HG02981 (cell line): ENCODE measurements around the gene PTBP1.
"Not testable (repeated sequence)": the region's sequence is repeated elsewhere in the genome, so short reads cannot be mapped to it uniquely, and the experiment has no call there.

Experiments used
- ATAC-seq: cut with Tn5 transposase; IDR thresholded peaks from one replicate; pipeline ENCODE4 v1.9.1; 2021; ENCODE audit warnings: mild to moderate bottlenecking, moderate library complexity; ENCODE audit not compliant: unreplicated experiment

Gene PTBP1

DNA sequence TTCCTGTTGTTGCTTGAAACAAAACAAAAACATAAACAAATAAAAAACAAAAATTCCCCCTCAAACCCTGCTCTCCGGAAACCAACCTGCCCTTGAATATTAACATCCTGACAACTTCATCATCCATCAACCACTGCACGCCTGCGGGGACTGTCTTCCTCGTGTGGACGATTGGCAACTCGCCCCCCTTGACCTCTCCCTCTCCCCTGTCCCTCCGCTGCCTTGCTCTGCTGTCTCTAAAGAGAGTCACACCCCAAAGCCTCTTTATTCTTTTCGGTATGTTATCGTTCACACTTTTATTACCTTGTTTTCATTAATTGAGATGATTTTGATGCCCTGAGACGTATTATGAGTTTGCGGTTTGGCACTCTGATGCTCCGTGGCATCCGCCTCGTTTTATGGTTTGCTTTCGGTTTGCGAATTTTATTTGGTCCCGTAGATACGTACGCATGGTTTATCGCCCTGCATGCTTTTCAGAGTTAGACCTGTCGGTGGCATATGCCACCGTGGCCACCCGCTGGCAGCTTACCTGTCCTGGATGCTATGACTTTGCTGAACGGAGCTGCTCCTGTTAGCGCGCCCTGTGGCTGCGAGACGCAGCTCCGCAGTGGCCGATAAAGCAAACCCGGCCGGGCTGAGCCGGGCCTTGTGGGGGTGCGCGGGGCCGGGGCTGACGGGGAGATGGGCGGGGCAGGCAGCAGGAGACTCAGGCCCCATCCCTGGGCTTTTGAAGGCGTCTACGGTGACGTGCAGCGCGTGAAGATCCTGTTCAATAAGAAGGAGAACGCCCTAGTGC is 10.6 kb downstream of the PTBP1 start:
- no peak for ATAC-seq

DNA sequence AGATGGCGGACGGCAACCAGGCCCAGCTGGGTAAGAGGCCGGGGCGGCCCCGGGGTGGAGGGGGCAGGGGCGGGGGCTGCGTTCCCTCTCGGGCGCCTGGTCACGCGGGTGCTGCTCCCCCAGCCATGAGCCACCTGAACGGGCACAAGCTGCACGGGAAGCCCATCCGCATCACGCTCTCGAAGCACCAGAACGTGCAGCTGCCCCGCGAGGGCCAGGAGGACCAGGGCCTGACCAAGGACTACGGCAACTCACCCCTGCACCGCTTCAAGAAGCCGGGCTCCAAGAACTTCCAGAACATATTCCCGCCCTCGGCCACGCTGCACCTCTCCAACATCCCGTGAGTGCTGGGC is 11.1 kb downstream of the PTBP1 start:
- no peak for ATAC-seq

DNA sequence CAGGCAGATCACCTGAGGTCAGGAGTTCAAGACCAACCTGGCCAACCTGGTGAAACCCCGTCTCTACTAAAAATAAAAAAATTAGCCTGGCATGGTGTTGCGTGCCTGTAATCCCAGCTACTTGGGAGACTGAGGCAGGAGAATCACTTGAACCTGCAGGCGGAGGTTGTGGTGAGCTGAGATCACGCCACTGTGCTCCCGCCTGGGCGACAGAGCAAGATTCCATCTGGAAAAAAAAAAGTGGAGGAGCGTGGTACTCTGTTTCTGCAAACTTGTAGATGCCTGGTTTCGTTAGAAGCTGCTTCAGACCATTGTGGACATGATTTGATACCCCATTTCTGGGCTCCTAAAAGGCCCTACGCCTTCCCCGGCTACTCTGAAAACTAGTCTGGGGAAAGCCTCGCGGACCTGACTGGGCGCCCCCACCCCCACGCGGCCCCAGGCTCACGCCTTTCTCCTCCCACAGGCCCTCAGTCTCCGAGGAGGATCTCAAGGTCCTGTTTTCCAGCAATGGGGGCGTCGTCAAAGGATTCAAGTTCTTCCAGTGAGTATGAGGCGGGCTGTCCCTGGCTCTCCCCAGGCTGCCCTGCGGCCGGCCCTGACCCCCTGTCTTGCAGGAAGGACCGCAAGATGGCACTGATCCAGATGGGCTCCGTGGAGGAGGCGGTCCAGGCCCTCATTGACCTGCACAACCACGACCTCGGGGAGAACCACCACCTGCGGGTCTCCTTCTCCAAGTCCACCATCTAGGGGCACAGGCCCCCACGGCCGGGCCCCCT is 13.0 kb downstream of the PTBP1 start:
- no peak for ATAC-seq

DNA sequence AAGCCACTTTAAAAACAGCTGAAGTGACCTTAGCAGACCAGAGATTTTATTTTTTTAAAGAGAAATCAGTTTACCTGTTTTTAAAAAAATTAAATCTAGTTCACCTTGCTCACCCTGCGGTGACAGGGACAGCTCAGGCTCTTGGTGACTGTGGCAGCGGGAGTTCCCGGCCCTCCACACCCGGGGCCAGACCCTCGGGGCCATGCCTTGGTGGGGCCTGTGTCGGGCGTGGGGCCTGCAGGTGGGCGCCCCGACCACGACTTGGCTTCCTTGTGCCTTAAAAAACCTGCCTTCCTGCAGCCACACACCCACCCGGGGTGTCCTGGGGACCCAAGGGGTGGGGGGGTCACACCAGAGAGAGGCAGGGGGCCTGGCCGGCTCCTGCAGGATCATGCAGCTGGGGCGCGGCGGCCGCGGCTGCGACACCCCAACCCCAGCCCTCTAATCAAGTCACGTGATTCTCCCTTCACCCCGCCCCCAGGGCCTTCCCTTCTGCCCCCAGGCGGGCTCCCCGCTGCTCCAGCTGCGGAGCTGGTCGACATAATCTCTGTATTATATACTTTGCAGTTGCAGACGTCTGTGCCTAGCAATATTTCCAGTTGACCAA is 13.7 kb downstream of the PTBP1 start:
- ATAC-seq = no peak

DNA sequence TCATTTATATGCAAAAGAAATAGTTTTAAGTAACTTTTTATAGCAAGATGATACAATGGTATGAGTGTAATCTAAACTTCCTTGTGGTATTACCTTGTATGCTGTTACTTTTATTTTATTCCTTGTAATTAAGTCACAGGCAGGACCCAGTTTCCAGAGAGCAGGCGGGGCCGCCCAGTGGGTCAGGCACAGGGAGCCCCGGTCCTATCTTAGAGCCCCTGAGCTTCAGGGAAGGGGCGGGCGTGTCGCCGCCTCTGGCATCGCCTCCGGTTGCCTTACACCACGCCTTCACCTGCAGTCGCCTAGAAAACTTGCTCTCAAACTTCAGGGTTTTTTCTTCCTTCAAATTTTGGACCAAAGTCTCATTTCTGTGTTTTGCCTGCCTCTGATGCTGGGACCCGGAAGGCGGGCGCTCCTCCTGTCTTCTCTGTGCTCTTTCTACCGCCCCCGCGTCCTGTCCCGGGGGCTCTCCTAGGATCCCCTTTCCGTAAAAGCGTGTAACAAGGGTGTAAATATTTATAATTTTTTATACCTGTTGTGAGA is 14.3 kb downstream of the PTBP1 start:
- ATAC-seq = no peak

DNA sequence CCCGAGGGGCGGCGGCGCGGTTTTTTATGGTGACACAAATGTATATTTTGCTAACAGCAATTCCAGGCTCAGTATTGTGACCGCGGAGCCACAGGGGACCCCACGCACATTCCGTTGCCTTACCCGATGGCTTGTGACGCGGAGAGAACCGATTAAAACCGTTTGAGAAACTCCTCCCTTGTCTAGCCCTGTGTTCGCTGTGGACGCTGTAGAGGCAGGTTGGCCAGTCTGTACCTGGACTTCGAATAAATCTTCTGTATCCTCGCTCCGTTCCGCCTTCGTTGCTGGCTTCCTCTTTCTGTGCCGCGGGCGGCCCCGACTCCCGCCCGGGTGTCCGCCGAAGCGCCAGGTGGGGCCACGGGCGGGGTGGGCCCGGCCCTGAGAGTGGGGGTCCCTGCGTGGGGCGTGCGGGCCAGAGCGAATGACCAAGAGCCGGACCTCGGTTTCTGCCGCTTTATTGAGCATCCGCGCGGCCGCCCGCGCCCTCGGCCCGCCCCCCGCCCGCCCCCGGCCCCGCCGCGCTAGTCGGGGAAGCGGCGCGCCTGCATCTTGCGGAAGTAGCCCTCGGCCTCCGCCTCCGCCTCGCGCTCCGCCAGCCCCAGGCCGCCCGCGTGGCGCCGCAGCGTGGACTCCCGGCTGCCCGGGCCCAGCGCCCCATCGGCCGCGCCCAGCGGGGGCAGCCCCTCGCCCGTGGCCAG is 14.9 kb downstream of the PTBP1 start:
- no peak for ATAC-seq

DNA sequence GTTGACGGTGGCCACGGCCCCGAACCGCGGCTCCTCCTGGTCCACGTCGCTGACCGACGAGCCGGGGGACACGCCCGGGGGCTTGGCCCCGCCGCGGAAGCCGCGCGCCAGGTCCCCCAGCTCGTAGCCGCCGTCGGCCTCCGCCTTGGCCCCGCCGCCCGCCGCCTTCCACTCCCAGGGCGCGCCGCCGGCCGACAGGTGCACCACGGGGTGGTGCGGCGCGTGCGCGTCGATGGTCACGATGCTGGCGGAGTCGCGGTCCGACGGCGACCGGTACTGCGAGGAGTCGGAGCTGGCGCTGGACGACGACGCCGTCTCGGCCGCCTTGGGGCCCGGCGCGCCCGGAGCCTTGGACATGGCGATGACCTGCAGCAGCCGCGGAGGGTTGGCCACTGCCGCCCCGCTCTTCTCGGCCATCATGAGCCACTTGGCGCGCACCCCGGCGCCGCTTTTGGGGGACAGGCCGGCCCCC is 15.5 kb downstream of the PTBP1 start:
- ATAC-seq = no peak

DNA sequence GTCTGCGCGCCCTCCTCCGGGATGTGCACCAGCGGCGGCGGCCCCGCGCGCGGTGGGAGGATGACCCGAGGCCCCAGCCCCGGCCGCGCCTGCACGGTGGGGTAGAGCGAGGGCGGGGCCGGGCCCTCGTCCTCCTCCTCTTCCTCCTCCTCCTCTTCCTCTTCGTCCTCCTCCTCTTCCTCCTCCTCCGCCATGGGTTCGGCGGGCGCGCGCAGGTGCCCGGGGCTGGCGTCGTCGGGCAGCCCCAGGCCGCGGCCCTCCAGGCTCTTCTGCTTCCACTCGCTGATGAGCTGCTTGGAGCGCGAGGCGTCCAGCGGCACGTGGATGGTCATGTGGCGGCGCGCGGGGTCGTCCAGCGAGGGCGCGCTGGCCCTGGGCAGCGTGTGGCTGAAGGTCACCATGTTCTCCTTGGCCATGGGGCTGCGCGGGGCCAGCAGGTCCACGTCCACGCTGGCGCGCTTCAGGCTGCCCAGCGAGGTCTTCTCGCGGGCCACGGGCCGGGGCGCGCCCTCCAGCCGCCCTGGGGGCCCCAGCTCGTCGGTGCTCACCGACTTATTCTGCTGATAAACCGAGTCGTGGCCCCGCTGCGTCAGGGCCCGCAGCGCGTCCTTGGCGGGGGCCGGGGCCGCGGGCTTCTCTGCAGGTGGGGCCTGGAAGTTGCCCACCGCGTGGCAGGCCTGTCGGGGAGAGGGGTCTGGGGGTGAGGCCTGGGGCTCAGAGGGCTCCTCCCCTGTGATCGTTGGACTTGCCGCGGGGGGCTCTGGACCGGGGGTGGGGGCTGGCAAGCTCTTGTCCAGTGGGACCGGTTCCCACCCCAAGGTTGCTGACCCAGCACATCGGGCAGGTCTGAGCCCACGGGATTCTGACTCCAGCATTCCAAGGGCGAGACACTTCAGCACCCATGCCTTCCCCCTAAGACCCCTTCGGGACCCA is 16.2 kb downstream of the PTBP1 start:
- no peak for ATAC-seq

DNA sequence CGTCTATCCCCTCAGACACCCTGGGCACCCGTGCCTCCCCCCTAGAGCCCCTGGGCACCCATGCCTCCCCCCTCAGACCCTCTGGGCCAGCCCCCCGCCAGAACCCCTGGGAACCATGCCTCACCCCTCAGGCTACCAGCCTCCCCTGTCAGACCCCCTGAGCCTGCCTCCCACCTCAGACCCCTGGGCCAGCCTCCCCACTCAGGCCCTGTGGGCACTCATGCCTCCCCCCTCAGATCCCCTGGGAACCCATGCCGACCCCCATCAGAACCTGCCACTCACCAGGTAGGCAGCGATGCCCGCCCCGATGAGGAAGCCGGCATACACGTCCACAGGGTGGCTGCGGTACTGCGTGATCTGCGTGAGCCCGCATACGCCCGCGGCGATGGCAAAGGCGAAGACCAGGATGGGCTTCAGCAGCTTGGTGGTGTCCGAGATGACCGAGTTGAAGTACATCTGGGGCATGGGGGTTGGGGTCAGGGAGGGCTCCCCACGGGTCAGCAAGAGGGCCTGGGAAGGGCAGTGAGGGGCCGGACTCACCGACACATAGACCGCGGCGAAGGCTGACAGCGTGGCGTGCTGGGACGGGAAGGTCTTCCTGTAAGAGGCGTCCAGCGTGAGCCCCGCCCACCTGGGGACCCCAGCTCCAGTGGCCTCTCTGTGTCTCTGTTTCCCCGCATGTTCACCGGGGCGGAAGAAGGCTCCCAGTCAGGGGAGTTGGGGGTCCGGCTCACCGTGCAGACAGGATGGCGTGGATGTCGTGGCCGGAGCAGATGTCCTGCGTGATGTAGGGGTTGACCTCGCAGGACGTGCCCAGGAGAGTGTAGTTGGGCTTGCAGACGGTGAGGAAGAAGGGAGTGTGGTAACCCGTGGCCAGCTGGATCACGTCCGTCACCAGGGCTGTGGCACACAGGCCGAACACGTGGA is 17.2 kb downstream of the PTBP1 start:
- no peak for ATAC-seq

DNA sequence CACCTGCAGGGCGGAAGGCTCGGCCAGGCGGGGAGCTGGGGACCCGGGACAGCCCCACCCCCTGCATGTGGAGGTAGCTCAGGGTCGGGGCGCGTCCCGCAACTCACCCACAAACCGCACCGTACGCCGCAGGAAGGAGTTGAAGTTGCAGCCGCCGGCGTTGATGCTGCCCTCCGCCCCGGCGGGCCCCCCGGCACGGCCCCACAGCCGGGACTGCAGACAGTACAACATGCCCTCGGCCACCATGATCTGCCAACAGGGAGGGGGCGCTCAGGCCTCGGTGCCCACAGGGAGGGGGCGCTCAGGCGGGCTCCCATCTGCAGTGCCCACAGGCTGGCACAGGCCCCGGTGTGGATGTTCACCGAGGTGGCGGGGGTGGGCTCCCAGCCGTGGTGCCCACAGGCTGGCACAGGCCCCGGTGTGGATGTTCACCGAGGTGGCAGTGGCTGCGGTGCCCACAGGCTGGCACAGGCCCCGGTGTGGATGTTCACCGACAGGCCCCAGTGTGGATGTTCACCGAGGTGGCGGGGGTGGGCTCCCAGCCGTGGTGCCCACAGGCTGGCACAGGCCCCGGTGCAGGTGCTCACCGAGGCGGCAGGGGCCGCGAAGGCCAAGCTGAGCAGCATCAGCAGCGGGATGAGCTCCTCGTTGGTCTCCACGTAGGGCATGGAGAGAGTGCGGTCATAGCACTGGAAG is 18.0 kb downstream of the PTBP1 start:
- ATAC-seq = no peak

DNA sequence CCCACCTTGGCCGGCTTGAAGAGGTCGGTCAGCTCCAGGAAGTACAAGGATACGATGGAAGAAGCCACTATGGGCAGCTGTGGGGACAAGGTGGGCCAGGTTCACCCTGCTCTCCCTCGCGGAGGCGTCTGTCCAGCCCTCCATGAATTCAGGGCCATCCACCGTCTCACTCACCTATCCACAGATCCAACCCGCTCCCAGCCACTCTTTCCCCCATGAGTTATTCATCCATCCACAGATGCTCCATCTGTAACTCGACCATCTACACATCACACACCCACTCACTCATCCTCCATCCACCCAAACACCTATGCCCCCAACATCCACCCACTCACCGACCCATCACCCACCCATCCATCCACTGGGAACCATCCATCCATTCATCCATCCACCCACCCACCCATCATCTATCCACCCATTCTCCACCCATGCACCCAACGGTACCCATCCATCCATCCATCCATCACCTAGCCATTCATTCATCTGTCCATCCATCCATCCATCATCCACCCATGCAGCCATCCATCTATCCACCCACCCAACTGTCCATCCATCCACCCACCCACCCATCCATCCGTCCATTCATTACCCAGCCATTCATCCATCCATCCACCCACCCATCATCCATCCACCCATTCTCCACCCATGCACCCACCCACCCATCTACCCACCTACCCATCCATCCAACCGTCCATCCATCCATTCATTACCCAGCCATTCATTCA is 18.7 kb downstream of the PTBP1 start:
- ATAC-seq = no peak

DNA sequence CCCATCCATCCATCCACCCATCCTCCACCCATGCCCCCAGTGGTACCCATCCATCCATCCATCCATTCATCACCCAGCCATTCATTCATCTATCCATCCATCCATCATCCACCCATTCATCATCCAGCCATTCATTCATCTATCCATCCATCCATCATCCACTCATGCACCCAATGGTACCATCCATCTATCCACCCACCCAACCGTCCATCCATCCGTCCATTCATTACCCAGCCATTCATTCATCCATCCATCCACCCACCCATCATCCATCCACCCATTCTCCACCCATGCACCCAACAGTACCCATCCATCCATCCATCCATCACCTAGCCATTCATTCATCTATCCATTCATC is 19.2 kb downstream of the PTBP1 start:
- ATAC-seq = no peak

DNA sequence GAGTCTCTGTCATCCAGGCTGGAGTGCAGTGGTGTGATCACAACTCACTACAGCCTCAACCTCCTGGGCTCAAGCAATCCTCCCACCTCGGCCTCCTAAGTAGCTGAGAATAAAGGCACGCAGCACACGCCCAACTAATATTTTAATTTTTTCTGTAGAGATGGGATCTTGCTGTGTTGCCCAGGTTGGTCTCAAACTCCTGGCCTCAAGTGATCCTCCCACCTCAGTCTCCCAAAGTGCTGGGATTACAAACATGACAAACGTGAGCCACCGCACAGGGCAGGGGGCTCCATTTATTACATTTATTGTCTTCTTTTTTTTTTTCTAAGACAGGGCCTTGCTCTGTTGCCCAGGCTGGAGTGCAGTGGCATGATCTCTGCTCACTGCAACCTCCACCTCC is 23.0 kb downstream of the PTBP1 start:
- ATAC-seq = not testable (repeated sequence)

DNA sequence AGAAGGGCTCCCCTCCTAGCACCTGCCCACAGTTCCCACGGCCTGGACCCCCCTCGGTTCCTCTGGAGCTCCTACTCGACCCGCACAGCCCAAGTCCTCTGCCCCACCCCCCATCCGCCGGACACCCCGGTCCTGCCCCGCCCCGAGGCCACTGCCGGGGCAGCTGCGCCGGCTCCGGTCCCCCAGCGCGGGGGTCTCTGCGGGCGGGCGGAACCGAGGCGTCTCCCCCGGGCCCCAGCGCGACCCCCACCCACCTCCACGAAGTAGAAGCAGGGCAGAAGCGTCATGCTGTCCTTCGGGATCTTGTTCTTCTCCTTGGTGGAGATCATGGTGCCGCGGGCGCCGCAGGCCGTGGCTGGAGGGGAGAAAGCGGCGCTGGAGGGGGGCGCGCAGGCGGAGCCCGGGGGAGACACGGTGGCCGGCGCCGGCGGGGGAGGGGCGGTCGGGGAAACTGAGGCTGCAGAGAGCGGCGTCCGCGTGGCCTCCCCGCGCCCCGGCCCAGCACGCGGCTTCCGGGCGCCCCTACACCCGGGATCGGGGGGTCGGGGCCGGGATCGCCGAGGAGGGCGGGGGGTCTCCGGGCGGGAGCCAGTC is 24.1 kb downstream of the PTBP1 start:
- ATAC-seq = no peak

DNA sequence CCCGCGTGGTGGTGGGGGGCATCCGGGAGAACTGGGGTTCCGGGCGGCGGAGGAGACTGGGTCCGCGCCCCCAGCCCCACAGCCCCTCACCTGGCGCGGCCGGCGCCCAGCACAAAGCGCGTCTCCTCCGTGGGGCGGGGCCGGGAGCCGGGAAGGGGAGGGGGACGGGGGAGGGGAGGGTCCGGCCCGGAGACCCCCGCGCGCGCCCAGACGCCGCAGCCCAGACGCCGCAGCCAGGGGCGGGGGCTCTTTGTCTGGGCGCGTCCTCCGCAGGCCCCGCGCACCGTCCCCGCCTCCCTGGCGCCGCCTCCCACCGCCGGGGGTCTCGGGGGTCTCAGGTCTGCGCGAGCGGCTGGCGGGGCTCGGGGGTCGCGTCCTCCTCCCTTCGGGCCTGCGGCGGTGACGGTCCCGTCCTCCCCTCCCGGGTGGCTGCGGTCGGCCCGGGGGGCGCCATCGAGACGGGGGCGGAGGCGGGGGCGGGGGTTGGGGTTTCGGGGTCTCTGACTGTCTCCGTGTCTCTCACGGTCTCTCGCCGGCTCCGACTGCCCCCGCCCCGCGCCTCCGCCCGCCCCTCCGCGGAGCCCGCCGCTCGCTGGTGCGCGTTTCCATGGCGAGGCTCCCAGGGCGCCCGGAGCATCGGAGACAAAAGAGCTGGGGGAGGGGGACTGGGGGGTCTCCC is 24.7 kb downstream of the PTBP1 start, which contains the start of gene PLPPR3:
PLPPR3 (minus strand) TSS at position 131 of the 679 bp plus-strand sequence. CDS start 396 bp downstream, outside the sequence.
- ATAC-seq = no peak

DNA sequence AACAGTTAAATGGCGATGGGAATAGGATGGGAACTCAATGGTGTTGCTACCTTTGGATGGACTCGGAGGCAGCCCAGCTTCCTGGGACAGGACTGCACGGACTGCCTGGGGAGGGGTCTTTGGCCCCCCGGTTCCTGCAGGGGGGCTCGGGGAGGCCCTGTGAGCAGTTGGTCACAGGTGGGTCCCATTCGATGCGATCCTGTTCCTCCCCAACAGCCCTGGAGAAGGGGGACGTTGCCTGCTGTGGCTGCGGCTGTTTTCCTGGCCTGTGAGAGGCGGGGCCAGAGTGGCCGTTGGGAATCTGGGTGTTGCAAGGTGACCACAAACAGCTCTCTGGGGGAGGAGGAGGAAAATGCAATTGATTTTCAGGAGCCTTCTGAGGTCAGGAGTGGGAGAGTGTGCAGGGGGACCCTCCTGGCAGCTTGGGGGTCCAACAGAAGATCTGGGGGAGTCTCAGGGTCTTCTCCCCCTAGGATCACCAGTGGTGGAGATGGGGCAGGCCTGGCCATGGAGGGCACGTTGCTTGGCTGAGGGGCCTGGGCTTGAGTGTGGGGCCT is 26.4 kb downstream of the PTBP1 start:
- ATAC-seq = no peak
